NCI-H524 treated with DMSO at 0.1 percent for 48 hours (cell line): Measurements from ENCODE around the gene PRRG4.
"Not testable (repeated sequence)": the region's sequence is repeated elsewhere in the genome, so short reads cannot be mapped to it uniquely, and the experiment has no call there.

Source experiments
- DNase-seq: peaks from one replicate; lab custom pipeline; 2025; lab: John Stamatoyannopoulos, UW

Gene PRRG4

DNA sequence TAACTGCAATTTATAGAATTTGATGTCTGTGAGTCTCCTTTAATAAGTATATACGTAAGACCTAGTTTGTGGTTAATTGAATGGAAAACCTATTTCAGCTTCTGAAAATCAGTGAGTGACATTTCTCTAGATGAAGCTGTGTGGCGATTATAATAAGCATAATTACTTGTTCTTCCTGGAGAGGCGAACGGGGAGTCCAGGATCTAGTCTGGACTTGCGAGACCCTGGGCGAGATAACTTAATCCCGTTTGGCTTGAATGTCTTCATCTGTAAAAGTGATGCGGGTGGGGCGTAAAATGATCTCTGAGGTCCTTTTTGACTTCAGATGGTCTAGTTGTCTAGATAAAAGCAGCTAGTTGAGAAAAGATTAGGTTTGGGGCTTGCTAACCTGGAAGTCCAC lies 1.1 kb downstream of the PRRG4 start:
- no peak for DNase-seq

DNA sequence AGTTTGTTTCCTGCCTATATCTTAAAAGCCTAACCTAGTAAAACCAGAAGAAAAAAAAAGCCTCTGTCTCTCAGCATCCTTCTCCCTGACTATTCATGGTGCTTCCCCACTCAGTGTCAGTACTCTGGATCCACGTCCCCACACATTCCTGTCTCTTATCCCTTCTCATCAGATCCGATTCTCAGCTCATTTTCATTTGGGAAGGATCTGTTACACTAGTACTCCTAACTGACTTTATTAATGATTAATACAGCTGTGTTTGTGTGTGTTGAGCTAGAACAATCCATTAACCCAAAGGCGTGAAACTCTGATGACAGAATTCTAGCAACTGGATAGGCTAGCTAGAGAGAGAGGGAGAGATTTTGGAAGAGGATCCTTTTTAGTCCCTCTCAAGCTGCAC lies 1.5 kb downstream of the PRRG4 start:
- DNase-seq: no peak

DNA sequence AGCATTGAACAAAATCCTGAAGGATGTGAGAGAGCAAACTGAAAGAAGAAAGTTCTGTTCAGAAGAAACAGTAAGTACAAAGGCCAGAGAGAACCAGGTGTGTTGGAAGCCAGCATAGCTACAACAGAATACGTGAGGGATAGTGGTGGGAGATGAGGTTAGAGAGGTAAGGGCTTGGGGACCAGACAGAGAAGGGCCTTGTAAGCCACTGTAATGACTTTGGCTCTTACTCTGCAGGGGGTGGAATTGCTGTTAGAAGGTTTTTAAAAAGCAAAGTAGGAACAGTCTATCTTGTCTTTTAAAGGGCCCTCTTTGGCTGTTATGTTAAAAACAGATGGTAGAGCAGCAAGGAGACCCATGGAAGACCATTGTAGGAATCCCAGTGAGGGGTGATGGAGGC lies 4.2 kb downstream of the PRRG4 start:
- DNase-seq: no peak

DNA sequence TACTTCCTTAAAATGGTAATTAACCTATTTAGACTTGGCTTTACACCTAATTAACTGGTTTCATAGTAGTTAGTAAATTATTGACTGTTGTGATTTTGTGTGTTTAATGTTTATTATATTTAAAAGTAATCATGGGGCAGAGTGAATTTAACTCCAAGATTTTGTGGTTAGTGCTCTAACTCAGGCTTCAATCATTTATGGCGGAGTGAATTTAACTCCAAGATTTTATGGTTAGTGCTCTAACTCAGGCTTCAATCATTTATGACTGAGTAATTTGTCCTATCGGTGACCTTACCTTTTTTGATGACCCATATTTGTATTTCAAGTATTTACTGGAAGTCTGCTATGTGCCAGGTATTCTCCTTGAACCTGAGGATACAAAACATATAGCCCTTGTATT lies 7.2 kb downstream of the PRRG4 start:
- no peak for DNase-seq

DNA sequence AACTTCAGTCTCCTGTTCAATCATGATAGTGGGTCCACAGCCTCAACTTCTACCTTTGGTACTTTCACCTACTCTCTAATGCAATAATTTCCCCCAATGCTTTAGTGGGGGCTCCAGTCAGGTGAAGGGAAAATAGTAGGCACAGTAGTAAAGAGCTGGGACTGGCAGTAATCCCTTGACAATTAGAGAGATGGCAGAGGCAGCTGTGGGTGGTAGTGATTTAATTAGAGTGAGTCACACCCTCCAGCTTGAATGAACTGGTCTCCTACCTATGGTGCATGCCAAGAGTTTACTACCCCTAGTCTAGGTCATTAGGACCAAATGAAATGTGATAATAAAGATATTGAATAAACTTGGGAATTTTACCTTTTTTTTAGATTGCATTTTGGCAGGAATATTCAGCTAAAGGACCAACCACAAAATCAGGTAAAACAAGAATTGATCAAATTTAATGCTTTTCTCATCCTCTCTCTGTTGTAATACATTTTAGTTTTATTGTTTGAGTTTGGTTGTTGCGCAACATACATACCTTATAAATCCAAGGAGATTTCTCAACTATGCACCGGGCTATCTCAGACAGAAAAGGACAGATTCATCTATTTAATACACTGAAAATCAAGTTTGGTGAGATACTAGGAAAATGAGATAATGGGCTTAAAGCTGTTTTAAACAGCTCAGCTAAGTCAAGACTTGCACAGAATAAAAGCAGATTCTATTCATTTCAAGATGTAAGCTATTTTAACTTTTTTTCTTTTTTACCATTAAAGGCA lies 9.0 kb downstream of the PRRG4 start:
- no peak for DNase-seq

DNA sequence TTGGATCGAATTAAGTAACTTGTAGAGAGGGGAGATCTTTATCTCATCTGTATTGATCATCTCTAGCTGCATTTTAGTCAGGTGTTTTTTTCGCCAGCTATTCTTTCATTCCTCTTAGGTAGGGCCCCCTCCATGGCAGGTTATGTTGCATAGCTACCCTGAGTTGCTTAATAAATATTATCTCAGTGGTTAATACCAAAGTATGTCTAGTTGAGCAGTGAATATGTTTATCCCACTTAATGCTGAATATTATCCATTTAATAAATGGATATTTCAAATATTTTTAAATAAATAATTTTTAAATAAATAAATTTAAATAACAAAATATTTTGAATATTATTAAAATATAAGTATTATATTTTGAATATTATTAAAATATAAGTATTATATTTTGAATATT lies 9.6 kb downstream of the PRRG4 start:
- no peak for DNase-seq

DNA sequence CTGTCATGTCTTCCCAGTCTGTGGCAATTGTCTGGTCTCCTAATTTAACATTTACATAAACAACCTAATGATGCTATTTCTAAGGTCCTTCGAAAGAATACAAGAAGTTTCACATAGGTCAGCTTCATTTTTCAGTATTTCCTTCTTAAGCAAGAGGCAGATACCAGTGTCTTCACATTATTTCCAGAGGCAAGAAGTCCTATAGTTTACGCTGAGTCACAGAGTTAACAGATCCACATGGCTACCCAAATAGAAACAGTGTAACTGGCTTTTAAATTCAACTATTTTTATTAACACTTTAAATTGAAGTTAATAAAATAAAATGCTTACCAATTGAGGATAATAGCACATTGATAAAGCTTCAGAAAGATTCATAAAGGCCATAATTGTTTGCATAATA lies 10.9 kb downstream of the PRRG4 start:
- DNase-seq: no peak

DNA sequence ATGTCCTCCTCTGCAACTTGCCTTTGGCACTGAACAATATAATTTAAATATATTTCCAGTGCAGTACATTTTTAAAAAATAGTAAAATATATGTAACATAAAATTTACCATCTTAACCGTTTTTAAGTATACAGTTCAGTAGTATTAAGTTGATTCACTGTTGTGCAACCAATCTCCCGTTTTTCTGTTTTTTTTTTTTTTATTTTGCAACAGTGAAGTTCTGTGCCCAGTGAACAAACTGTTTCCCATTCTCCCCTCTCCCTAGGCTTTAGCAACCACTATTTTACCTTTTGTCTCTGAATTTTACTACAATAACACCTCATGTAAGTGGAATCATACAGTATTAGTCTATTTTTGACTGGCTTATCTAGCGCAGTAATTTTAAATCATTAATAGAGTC lies 13.8 kb downstream of the PRRG4 start:
- no peak for DNase-seq

DNA sequence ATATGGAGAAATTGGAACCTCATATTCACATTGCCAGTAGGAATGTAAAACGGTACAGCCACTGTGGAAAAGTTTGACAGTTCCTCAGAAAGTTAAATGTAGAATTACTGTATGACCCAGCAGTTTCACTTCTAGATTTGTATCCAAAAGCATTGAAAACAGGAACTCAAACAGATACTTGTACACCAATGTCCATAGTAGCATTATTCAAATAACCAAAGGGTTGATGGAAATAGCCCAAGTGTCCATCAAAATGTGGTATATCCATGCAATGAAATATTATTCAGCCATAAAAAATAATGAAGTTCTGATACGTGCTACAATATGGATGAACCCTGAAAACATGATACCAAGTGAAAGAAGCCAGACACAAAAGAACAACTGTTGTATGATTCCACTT lies 17.8 kb downstream of the PRRG4 start:
- no peak for DNase-seq

DNA sequence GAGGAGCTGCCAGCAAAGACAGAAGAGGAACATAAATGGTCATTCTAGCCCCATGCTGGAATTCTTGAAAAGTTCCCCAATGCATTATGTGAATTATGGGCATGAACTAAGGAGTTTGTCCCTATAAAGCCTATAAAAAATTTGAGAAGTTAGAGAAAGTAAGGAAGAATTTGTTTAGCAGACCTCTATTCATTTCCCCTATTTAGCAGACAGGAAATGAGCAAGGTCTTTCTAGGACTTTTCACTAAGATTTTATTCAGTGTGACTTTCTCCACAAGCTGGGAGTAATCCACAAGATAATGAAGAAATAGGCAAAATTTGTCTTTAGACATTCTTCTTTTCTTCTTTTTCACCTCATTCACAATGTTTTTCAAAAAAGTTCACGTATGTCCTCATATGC lies 20.0 kb downstream of the PRRG4 start:
- no peak for DNase-seq

DNA sequence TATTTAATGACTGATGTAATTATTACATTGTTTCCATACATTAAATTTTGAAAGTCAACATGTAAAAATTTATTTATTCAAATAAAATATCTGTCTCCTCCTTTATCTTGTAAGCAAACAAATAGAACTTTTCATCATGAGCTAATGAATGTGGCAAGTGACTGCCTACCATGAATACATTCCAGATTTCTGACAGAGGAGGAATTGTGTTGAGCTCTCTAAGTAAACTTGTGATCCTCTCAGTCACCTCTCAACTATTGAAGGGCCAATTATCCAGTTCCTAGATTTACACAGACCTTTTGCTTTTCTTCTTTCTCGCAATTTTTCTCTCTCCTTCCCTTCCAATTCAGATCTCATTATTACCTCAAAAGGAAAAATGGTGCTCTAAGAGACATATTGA lies 21.5 kb downstream of the PRRG4 start:
- no peak for DNase-seq

DNA sequence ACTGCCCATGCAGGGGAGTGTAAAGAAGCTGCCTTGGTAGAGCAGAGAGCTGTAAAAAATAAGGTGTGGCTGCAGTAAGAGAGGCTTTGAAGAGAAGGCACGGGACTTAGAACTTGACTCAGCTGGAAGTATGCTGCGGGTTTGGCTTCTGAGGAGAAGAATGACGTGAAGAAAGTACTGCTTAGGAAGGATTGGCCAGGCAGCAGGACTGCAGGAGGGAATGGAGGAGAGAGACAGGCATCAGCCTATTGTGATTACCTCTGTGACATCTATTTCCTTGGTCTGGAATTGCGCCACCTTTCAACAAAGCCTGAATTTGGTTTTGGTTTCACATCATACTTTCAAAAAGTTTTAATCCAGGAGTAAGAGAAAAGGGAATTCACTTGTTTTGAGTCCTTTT lies 22.5 kb downstream of the PRRG4 start:
- no peak for DNase-seq

DNA sequence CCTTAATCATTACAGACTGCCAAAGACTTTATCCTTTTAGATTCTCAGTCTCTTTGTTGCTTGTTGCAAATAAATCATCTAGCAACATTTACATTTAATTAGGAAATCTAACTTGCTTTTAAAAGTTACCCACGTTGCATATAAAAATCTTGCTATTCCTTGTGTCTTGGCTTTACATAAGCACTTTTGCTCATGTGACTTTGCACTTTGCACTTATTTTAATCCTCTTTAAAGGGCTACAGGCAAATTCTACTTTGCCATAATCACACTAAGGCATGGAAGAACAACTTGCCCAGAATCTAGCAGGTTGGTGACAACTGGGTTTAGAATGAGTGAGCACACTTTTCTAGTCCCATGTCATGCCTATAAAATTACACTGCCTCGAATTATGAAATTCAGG lies 25.9 kb downstream of the PRRG4 start:
- DNase-seq: no peak

DNA sequence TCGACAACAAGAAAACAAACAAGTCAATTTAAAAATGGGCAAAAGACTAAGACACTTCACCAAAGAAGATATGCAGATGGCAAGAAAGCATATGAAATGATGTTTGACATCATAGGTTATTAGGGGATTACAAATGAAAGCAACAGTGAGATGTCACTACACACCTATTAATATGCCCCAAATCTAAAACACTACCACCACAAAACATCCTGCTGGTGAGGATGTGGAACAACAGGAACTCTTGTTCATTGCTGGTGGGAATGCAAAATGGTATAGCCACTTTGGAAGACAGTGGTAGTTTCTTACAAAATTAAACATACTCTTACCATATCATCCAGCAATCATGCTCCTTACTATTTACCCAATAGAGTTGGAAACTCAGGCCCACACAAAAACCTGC lies 29.0 kb downstream of the PRRG4 start:
- DNase-seq: no peak

DNA sequence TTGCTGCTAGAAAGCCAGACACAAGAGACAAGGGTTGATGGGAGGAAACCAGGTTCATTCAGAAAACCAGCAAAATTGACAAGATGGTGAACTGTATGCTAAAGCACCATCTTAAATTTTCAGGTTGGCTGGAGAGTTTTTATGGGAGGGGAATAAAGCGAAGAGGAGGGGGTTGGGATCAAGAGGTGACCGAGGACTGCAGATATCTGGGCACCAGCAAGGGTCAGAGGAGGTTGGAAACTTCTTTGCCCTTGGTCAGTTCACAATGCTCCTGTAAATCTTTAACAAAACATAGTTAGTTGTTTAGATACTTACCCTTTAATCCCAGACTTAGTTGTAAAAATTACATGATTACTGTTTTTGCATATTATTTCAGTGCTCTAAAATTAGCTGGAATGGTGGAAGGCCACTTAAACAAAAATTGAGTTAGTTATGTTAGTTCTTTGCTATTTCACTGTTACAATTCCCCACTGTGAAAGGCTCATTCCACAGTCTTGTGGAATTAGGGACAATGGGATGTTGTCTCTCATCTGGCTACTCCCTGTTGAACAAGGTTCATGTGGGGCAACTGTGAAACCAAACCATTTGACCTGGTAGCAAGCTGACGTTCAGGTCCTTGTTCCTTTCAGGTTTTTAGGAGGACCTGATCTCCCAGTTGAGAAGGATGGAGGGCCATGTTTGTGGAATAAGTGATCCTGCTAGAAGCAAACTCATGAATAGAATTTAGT lies 32.3 kb downstream of the PRRG4 start:
- DNase-seq: no peak

DNA sequence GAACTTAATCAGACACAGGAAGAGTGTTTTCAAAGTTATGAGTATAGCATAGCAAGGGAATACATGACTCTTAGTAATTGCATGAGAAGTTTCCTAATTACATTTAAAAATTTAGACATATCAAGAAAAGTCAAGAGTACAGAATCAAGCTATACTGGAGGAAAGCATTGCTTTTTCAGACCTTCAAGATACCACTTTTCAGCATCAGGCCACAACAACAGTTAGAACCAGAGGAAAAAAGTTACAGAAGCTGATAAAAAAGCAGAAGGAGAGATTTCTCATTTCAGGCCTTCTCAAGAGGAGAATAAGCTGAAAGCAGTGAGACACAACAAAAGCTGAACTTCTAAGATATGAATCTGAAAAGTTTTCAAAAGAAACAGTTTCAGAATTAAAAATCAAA lies 34.8 kb downstream of the PRRG4 start:
- DNase-seq: no peak

DNA sequence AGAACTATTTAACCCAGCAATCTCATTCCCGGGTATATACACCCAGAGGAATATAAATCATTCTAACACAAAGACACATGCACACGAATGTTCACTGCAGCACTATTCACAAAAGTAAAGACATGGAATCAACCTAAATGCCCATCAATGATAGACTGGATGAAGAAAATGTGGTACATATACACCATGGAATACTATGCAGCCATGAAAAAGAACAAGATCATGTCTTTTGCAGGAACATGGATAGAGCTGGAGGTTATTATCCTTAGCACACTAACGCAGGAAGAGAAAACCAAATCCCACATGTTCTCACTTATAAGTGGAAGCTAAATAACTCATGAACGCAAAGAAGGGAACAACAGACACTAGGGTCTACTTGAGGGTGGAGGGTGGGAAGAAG lies 39.0 kb downstream of the PRRG4 start:
- not testable (repeated sequence) for DNase-seq

DNA sequence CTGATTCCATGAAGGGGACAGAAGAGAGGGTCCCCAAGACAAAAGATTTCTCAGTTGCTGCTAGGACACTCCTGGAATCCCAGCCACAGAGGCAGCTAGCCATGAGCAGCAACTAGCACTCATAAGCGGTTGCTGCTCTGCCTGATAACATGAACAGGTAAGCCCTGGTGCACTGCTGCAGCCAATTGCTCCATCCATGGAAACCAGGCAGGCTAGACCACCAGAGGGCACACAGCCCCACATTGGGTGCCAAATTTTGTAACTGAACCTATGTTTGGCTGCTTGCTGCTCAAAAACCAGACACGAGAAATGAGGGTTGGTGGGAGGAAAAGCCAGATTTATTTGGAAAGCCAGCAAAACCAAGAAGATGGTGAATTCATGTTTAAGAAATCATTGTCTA lies 40.9 kb downstream of the PRRG4 start:
- no peak for DNase-seq

DNA sequence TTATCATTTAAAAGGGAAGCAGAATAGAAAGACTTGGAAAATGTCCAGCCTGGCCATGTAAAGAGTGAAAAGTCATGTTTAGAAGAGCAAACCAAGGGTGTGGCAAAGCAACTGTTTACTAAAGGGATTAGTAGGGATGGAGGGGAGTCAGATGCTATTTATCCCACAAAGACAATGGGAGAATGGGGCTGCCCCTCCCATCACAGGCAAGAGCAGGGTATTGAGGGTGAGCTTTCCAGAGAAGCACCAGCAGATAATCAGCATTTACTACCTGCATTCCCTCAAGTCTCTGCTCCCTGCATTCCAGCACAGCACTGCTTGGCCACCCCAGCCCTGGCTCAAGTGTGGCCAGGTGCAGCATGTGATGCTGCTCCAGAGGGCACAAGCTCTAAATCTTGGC lies 44.4 kb downstream of the PRRG4 start:
- no peak for DNase-seq

DNA sequence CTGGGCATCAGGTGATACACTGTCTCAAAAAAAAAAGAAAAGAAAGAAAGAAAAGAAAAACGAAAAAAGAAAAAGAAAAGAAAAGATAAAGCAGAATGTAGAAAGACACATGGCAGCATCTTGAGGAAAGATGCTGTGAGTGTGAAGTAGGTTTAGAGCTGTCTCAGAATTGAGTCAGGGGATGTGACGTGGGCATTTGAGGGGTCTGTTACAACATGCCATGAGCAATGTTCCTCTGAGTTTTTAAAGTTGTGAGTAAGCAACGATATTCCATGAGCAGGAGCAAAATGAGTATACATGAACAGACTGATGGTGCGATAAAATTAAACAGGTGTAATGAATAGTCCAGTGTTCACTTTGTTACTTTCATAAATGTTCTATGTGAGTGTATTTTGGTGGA lies 51.6 kb downstream of the PRRG4 start:
- no peak for DNase-seq

DNA sequence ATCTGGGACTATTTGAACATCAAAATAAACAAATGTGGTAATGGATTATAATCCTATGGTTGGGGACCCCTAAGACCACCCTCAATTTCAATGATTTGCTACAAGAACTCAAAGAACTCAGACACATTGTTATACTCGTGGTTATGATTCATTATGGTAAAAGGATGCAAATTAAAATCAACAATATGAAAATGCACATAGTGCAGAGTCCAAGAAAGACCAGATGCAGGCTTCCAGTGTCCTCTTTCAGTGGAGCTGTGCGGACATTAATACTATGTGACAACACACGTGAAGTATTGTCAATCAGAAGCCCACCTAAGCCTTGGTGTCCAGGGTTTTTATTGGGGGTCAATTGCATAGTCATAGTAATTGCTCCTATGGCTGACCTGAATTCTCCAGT lies 53.7 kb downstream of the PRRG4 start:
- no peak for DNase-seq

DNA sequence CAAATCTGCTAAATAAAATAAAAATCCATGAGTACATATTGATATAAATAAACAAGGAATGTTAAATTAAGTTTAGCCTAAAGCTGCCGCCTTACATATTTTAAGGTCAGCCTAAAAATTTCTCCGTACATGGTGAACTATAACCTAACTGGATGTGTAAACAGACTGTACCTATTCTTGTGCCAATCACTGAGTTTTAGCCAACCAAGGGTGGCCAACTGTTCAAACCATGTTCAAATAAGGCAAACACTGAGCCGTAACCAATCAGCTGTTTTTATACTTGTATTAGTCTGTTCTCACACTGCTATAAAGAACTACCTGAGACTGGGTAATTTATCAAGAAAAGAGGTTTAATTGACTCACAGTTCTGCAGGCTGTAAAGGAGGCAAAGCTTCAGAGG lies 54.3 kb downstream of the PRRG4 start:
- DNase-seq: no peak

DNA sequence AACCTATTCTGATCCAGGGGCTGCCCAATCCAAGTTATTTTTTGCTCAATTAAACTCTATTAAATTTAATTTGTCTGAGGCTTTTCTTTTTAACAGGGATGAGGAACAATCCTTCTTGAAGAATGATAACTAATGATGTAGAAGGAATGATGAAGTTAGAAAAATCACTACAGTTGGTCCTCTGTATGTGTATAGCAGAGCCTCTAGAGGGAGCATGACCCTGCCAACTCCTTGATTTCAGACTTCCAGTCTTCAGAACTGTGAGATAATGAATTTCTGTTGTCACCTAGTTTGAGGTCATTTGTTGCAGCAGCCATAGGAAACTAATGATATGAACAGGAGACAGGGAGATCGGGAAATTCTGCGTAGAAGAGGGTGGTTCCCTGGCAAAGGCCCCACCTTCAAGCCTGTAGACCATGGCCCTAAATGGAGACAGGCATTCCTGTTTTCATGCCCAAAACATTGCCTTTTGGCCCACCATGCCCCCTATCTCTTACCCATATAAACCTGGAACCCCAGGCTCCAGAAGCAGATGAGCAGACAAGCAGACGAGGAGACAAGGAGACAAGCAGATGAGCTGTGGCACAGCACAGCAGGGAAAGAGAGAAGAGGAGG lies 55.1 kb downstream of the PRRG4 start:
- no peak for DNase-seq

DNA sequence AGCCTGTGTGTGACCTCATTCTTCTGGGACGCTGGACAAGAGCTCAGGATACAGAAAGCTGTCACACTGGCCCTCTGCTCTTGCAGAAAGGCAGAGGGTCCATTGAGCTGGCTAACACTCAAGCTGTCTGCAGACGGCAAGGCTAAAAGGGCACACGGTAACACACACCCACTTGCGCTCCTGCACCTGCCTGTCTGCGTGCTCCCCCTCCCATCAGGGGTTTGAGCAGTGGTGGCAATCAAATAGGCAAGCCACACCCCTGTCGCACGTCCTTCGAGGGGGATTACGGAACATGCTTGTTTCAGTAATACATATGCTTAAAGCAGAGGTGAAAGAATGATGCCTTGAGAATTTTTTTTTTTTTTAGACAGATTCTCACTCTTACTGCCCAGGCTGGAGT lies 55.8 kb downstream of the PRRG4 start:
- DNase-seq: no peak
